Thoracic aorta (tissue), 2 donors: Measurements from ENCODE around the gene OTOP3. TPM values are rescaled to one million over a fixed set of nuclear protein-coding genes. Genes with fewer than 3 reads are reported as not detected.

Source experiments
- ATAC-seq: fragments of 150-250 bp; one replicate; pipeline ENCODE4 v1.8.0; 2017; ENCODE audit warnings: low read depth; ENCODE audit not compliant: insufficient number of reproducible peaks, low FRiP score
- DNase-seq: peaks from one replicate; pipeline ENCODE4 v3.0.0-alpha.2; 2020; ENCODE audit warnings: low spot score
- H3K27ac ChIP-seq, 2 donors: fragments of 200-600 bp; sonication (generic); 1 replicate in 1 of 2; 2 replicates in 1 of 2; pipeline ENCODE4 v1.5.1; 2016; ENCODE audit warnings: mild to moderate bottlenecking in 2 of 2, moderate library complexity in 2 of 2
- H3K27me3 ChIP-seq: fragments of 200-600 bp; sonication (generic); replicated peaks from 2 replicates; pipeline ENCODE4 v1.6.0; 2016; ENCODE audit warnings: mild to moderate bottlenecking; ENCODE audit not compliant: insufficient read depth
- H3K36me3 ChIP-seq: fragments of 200-600 bp; sonication (generic); one replicate; pipeline ENCODE4 v1.5.1; 2016
- H3K4me1 ChIP-seq, 2 donors: fragments of 200-600 bp; sonication (generic); 1 replicate in 1 of 2; 2 replicates in 1 of 2; pipeline versions ENCODE4 v1.5.1 to v1.6.0; 2016; ENCODE audit warnings: low read depth in 2 of 2, mild to moderate bottlenecking in 1 of 2; ENCODE audit not compliant: control insufficient read depth in 1 of 2
- H3K4me3 ChIP-seq: fragments of 200-600 bp; sonication (generic); 2 replicates; pipeline ENCODE4 v1.5.1; 2016; ENCODE audit warnings: mild to moderate bottlenecking
- H3K9me3 ChIP-seq: fragments of 200-600 bp; sonication (generic); 2 replicates; pipeline ENCODE4 v1.5.1; 2016
- total RNA-seq, 2 donors: library from RNA; depleted of rRNA; stranded (reverse); fragments of >200 nt; gene quantifications; one replicate each; pipeline versions ENCODE4 v1.1.0 to v1.2.3, GENCODE V29; 2016
- TF ChIP-seq, protein P1 (sequence below): fragments of 200-600 bp; sonication (generic); IDR thresholded peaks from one replicate; pipeline ENCODE4 v1.5.1; 2019; ENCODE audit warnings: antibody characterized with exemption

Gene OTOP3
- total RNA-seq = not detected

- DNase-seq (no peak), ATAC-seq (no peak)
- Histone ChIP-seq H3K4me1 (peaks cover 0 to 12% of the 10 kb centered on the region in 2 donors), H3K27me3 (no peaks in the 10 kb centered on the region), H3K9me3 (no peaks in the 10 kb centered on the region), H3K36me3 (no peaks in the 10 kb centered on the region), H3K4me3 (no peak within 1 kb of the TSS), H3K27ac (no peak within 1 kb of the TSS)
- TF ChIP-seq, protein P1, sequence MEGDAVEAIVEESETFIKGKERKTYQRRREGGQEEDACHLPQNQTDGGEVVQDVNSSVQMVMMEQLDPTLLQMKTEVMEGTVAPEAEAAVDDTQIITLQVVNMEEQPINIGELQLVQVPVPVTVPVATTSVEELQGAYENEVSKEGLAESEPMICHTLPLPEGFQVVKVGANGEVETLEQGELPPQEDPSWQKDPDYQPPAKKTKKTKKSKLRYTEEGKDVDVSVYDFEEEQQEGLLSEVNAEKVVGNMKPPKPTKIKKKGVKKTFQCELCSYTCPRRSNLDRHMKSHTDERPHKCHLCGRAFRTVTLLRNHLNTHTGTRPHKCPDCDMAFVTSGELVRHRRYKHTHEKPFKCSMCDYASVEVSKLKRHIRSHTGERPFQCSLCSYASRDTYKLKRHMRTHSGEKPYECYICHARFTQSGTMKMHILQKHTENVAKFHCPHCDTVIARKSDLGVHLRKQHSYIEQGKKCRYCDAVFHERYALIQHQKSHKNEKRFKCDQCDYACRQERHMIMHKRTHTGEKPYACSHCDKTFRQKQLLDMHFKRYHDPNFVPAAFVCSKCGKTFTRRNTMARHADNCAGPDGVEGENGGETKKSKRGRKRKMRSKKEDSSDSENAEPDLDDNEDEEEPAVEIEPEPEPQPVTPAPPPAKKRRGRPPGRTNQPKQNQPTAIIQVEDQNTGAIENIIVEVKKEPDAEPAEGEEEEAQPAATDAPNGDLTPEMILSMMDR = no peak
Measured at GRCh38 chr17:74935585-74936469, at the start of gene OTOP3. TSS of gene OTOP3 (plus strand) at chr17:74935898. CDS start at chr17:74935922, 24 bp downstream.

DNA sequence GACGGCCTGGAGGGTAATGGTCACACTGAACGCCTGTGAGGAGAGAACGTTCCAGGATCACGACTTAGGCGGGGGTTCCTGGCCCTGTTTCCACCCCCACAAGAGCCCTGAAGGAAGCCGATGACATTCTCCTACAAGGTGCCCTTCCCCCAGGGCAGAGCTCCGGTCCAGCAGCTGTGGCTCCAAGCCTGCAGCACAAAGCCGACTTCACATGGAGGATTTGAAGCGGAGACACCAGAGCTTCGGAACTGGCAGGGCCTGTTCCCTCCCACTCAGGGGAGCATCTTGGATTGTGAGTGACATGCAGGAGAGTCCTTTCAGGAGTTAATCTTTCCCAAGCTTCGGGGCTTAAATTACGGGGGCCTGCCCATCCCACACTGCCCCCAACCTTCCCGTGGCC lies 47.2 kb upstream of the OTOP3 start:
- H3K27ac ChIP-seq = no peak overlapping the region
- no peaks in the 10 kb centered on the region for H3K9me3 ChIP-seq
- peaks cover 0 to 7% of the 10 kb centered on the region in 2 donors for H3K4me1 ChIP-seq
- no peaks in the 10 kb centered on the region for H3K36me3 ChIP-seq
- H3K27me3 ChIP-seq = no peaks in the 10 kb centered on the region
- ATAC-seq = no peak
- TF ChIP-seq, protein P1 = no peak
- no peak for DNase-seq
- H3K4me3 ChIP-seq = no peak overlapping the region

DNA sequence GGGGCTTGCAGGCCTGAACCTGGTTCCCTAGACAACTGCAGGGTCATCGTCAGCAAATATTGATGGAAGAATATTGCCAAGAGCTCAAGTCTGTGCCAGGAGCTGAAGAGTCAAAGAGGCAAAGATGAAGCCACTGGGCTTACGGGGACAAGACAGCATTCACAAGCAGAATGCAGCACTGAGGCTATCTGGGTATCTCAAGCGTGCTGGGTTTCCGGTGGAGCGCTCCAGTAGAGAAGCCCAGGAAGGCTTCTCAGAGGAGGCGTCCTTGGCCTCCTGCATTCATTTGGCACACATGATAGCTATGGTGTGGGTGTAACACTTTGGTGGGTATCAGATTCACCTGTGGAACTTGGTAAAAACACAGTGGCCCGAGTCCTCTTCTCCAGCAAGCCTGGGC lies 45.1 kb upstream of the OTOP3 start:
- DNase-seq (no peak), ATAC-seq (no peak)
- H3K36me3 ChIP-seq = no peaks in the 10 kb centered on the region
- no peaks in the 10 kb centered on the region for H3K27me3 ChIP-seq
- H3K4me3 ChIP-seq = no peak overlapping the region
- H3K9me3 ChIP-seq = no peaks in the 10 kb centered on the region
- no peak overlapping the region for H3K27ac ChIP-seq
- TF ChIP-seq, protein P1 = no peak
- peaks cover 0 to 9% of the 10 kb centered on the region in 2 donors for H3K4me1 ChIP-seq

DNA sequence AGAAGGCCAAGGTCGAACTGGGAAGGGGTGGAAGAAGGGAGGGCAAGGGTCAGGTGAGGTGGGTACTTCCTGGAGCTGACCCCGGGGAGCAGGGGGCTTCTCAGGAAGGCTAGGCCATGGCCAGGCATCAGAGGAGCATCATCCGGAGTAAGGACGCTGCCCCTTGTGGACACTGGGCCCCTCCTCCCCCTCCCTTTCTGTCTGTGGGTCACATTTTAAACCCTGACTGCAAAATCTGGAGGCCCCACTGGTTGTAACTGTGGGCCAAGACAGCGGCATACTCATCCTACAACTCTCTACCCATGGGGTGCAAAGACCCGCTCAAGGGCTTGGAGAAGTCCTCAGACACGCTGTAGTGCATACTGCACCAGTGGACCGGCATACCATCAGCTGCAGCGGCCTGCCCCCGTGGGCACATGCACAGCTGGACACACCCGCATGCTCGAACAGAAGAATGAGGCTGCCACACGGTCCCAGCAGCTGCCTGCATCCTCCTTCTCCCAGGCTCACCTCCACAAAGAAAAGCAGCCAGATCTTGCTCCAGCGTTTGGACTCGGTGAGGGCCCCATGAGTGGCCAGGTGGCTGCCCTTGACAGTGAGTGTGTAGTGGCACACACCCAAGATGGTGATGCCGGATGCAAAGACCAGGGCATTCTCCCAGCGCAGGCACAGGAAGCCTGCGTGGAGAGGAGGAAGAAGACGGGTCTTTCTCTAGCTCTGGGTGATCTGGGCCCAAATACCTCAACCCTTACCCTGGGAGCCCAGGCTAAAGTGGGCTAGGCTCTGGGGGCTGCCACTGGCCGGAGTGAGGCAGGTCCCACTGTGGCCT lies 43.5 kb upstream of the OTOP3 start:
- ATAC-seq (no peak), DNase-seq (no peak)
- Histone ChIP-seq H3K27me3 (no peaks in the 10 kb centered on the region), H3K36me3 (no peaks in the 10 kb centered on the region), H3K9me3 (no peaks in the 10 kb centered on the region), H3K27ac (no peak overlapping the region), H3K4me1 (peaks cover 0 to 9% of the 10 kb centered on the region in 2 donors), H3K4me3 (no peak overlapping the region)
- TF ChIP-seq, protein P1 = no peak
